PFSK-1 (cell line): Measurements from ENCODE around the gene GNRH2.

Experiments
- FOXP2 ChIP-seq: optimal IDR thresholded peaks from 2 replicates; pipeline ENCODE3; 2011; ENCODE audit warnings: borderline replicate concordance, control low read depth, inconsistent platforms; ENCODE audit not compliant: insufficient read depth; ENCODE audit errors: extremely low read length, extremely low read depth
- POLR2AphosphoS5 ChIP-seq: IDR thresholded peaks from 2 replicates; pipeline ENCODE4 v1.6.1; 2012; ENCODE audit warnings: low read depth, mild to moderate bottlenecking, control low read depth, low read length, moderate library complexity
- REST ChIP-seq, 2 experiments: IDR thresholded peaks; 2 replicates each; pipeline versions ENCODE4 v1.6.1 to v1.8.0; 2011 to 2012; ENCODE audit warnings: low read depth in 2 of 2, low read length in 2 of 2, control low read depth in 1 of 2, inconsistent platforms in 1 of 2, mild to moderate bottlenecking in 1 of 2, moderate library complexity in 1 of 2; ENCODE audit not compliant: insufficient read depth in 1 of 2
- SIN3A ChIP-seq: IDR thresholded peaks from 2 replicates; pipeline ENCODE4 v1.6.1; 2012; ENCODE audit warnings: mild to moderate bottlenecking, low read length, moderate library complexity, borderline replicate concordance; ENCODE audit not compliant: insufficient read depth
- TAF1 ChIP-seq: IDR thresholded peaks from 2 replicates; pipeline ENCODE4 v1.6.1; 2012; ENCODE audit warnings: low read length, control low read depth, borderline replicate concordance; ENCODE audit not compliant: insufficient read depth

The GNRH2 gene

DNA sequence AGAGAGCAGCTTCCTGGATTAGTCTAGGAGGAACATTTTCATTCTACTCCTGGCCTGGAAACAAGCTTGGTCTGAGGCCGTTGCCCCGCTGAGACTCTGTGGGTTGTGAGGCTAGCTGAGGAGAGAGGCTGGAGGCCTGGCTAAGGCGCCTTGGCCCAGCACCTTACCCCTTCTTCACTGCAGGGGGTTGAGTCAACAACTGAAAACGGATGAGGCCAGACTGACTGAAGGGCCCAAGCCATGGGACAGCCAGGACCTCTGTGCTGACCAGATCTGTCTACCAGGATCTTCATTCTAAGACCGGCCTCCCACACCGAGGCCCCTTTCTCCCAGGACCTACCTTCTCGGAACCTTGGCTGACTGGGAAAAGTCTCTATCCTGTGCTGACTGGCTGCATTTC, 44.6 kb downstream of the GNRH2 start:
- no peak for TF ChIP-seq TAF1
- TF ChIP-seq POLR2AphosphoS5: no peak
- TF ChIP-seq SIN3A: no peak
- TF ChIP-seq FOXP2: no peak
- no peak for TF ChIP-seq REST (IDR thresholded peaks at IDR 0.05; ENCODE audit: insufficient read depth in 1 of 2, low read depth in 2 of 2, low read length in 2 of 2)

- TF ChIP-seq SIN3A: no peak
- TF ChIP-seq TAF1: no peak
- TF ChIP-seq POLR2AphosphoS5: no peak
- no peak for TF ChIP-seq FOXP2
Observed at GRCh38 chr20:3090565-3090964, 47.1 kb downstream of the GNRH2 start.

- no peak for TF ChIP-seq FOXP2
- TF ChIP-seq TAF1: no peak
- TF ChIP-seq REST (IDR thresholded peaks at IDR 0.05; ENCODE audit: insufficient read depth in 1 of 2, low read depth in 2 of 2, low read length in 2 of 2): no peak
- no peak for TF ChIP-seq SIN3A
- TF ChIP-seq POLR2AphosphoS5: no peak
Observed at GRCh38 chr20:3092611-3093379, 49.4 kb downstream of the GNRH2 start.

DNA sequence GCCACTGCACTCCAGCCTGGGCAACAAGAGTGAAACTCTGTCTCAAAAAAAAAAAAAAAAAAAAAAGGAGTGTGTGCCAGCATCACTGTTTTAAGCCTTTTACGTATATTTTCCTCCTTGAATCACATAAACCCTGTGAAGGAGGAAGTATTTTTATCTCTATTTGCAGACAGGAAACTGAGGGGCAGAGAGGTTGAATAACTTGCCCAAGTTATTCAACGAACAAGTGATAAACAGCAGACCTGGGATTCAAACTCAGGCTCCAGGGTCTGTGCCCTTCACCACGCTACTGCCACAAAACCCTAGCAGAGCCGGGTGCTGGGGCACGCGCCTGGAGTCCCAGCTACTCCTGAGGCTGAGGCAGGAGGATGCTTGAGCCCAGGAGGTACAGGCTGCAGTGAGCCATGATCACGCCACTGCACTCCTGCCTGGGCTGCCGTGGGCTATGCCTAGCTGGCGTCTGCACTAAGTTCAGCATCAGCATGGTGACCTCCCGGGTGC, 50.5 kb downstream of the GNRH2 start:
- TF ChIP-seq POLR2AphosphoS5 (no peak), FOXP2 (no peak)

DNA sequence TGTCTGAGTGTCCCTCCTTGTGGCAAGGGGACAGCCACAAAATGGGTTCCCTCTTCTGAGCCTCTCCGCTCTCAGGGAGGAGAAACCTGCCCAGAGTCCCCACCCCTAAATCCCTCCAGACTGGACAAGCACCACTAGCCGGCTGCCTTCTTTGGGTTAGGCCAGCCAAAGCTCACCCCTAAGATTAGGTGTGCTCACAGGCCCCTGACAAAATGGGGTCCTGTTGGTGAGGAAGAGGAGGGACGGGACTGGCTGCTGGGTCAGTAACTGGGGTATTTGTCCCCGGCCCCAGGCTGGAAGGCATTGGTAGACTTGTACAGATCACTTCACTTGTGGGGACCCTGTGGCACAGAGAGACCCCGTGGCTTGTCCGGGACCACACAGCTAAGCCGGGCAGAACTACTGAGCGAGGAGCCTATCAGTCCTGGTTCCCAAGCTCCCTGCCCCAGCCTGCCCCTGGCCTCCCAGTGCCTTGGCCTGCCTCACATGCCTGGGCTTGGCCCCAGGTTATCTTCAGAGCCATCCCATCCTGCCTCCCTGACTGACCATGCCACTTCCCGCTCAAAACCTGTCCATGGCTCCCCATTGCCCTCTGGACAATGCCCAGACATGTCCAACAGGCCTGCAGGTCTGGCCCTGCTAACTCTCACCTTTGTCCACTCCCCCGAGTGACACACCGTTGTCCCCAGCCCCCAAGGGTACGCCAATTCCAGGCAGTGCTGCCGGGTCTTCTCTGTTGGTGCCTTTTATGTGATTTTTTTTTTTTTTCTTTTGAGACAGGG, 51.6 kb downstream of the GNRH2 start:
- TF ChIP-seq FOXP2 (no peak), REST (IDR thresholded peaks at IDR 0.05; ENCODE audit: insufficient read depth in 1 of 2, low read depth in 2 of 2, low read length in 2 of 2) (no peak), SIN3A (no peak), POLR2AphosphoS5 (no peak), TAF1 (no peak)
